ENCODE data around the gene NOC4L. TPM values are rescaled to one million over a fixed set of nuclear protein-coding genes. Genes with fewer than 3 reads are reported as not detected.

NOC4L gene
- total RNA-seq, 1 donor from 2014 or later: 36.4 TPM

DNA sequence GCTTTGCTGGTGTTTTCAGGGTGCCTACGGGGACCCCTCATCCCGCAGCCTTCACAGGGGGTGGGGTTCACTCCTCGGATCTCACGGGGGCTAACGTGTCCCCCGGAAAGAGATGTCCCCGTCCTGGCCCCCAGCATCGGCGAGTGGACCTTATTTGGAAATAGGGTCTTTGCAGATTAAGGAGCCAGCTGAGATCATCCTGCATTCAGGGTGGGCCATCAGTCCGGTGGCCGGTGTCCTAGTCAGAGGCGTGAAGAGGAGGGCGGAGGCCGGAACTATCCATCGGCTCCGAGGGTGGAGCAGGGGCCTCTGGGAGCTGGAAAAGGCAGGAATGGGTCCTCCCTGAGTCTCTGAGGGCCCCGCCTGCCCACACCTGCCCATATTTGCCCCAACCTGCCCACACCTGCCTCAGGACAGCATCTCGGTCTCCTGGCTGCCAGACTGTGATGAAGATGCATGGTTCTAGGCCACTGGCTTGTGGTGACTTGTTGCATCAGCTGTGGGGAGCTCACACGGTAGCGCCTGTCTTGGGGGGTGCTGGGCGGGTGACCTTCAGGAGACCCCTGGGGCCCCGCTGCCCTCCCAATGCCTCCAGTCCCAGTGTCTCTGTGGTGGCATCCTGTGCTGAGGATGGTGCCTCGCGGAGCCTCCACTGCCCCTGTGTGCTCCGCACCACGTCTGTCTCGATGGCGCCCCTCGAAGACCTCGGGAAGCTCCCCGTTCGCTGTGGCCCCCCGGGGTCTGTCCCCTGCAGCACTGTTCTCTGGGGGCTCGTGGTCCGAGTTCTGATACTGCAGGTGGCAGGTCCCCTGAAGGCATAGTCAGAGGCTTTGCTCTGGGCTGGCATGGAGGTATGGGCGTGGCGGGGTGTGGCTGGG is 14.7 kb downstream of the NOC4L start:
- Mint-ChIP-seq H3K4me3 (no peak overlapping the region), H3K9me3 (no peaks in the 10 kb centered on the region), H3K36me3 (ENCODE audit: low read depth) (no peaks in the 10 kb centered on the region), H3K27ac (ENCODE audit: unreplicated experiment) (no peak overlapping the region), H3K27me3 (ENCODE audit: low read depth) (peaks cover 10% of the 10 kb centered on the region), H3K4me1 (no peaks in the 10 kb centered on the region)
- DNase-seq (ENCODE audit: low read depth, low spot score): no peak
- TF ChIP-seq, protein P1, sequence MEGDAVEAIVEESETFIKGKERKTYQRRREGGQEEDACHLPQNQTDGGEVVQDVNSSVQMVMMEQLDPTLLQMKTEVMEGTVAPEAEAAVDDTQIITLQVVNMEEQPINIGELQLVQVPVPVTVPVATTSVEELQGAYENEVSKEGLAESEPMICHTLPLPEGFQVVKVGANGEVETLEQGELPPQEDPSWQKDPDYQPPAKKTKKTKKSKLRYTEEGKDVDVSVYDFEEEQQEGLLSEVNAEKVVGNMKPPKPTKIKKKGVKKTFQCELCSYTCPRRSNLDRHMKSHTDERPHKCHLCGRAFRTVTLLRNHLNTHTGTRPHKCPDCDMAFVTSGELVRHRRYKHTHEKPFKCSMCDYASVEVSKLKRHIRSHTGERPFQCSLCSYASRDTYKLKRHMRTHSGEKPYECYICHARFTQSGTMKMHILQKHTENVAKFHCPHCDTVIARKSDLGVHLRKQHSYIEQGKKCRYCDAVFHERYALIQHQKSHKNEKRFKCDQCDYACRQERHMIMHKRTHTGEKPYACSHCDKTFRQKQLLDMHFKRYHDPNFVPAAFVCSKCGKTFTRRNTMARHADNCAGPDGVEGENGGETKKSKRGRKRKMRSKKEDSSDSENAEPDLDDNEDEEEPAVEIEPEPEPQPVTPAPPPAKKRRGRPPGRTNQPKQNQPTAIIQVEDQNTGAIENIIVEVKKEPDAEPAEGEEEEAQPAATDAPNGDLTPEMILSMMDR (conservative IDR thresholded peaks at IDR 0.05): no peak

DNA sequence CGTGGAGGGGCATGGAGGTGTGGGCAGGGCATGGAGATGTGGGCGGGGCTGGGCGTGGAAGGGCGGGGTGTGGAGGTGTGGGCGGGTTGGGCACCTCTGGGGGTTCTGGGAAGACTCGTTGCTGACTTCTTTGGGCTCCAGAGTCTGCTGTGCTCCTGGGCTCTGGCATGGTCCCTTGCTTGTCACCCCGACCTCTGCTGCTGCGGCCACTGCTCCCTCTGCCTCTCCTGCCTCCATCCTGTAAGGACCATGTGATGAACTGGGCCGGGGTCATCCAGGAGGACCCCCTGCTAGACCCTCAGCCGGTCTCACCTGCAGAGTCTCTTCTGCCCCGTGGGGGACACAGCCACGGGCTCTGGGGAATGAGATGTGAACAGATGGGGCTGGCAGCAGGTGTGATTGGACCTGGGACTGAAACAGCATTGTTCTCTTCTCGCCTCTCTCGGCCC is 15.3 kb downstream of the NOC4L start:
- Mint-ChIP-seq H3K4me1 (no peaks in the 10 kb centered on the region), H3K4me3 (no peak overlapping the region), H3K36me3 (ENCODE audit: low read depth) (no peaks in the 10 kb centered on the region), H3K27me3 (ENCODE audit: low read depth) (peaks cover 17% of the 10 kb centered on the region), H3K27ac (ENCODE audit: unreplicated experiment) (no peak overlapping the region), H3K9me3 (no peaks in the 10 kb centered on the region)
- DNase-seq (ENCODE audit: low read depth, low spot score): no peak
- TF ChIP-seq, protein P1 (conservative IDR thresholded peaks at IDR 0.05): no peak

DNA sequence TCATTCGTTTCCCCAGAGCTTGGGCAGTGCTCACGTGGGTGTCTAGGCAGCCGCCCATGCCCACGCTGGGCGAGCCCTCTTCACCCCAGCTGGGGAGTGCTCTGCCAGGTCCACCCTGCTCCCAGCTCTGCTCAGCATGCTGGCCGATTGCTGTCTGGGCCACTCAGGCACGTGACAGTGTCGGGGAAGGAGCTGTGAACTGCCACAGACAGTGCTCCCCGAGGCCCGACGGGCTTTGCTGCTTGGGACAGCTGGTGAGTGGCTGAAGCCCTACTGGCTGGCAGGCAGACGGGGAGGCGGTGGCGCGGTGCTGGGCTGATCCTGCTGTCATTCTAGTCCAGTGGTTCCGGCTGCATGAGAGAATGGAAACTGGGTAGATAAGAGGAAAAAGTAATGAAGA is 15.8 kb downstream of the NOC4L start:
- Mint-ChIP-seq H3K36me3 (ENCODE audit: low read depth) (no peaks in the 10 kb centered on the region), H3K4me1 (no peaks in the 10 kb centered on the region), H3K4me3 (no peak overlapping the region), H3K9me3 (no peaks in the 10 kb centered on the region), H3K27me3 (ENCODE audit: low read depth) (peaks cover 18% of the 10 kb centered on the region), H3K27ac (ENCODE audit: unreplicated experiment) (no peak overlapping the region)
- DNase-seq (ENCODE audit: low read depth, low spot score): no peak
- TF ChIP-seq, protein P1 (conservative IDR thresholded peaks at IDR 0.05): no peak

GRCh38 chr12:132160601-132161035 is 16.4 kb downstream of the NOC4L start:
- Mint-ChIP-seq H3K4me3 (no peak overlapping the region), H3K4me1 (no peaks in the 10 kb centered on the region), H3K9me3 (no peaks in the 10 kb centered on the region), H3K27me3 (ENCODE audit: low read depth) (peaks cover 18% of the 10 kb centered on the region), H3K27ac (ENCODE audit: unreplicated experiment) (no peak overlapping the region), H3K36me3 (ENCODE audit: low read depth) (no peaks in the 10 kb centered on the region)
- TF ChIP-seq, protein P1 (conservative IDR thresholded peaks at IDR 0.05): no peak
- DNase-seq (ENCODE audit: low read depth, low spot score): no peak

DNA sequence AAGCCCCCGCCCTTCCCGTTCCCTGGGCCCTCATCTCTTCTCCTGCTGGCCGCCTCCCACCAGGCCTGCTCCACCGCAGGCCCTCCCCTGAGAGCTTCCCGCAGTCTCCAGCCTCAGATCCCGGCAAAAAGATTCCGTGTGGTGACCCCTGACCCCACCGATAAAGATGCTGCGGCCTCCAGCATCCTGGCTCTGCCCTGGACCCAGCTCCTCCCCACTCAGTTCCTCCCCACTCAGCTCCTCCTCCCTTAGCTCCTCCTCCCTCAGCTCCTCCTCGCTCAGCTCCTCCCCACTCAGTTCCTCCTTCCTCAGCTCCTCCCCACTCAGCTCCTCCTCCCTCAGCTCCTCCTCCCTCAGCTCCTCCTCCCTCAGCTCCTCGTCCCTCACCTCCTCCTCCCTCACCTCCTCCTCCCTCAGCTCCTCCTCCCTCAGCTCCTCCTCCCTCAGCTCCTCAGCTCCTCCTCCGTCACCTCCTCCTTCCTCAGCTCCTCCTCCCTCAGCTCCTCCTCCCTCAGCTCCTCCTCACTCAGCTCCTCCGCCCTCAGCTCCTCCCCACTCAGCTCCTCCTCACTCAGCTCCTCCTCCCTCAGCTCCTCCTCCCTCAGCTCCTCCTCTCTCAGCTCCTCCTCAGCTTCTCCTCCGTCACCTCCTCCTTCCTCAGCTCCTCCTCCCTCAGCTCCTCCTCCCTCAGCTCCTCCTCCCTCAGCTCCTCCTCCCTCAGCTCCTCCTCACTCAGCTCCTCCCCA is 17.0 kb downstream of the NOC4L start:
- H3K4me1 Mint-ChIP-seq: no peaks in the 10 kb centered on the region
- no peak for DNase-seq (ENCODE audit: low read depth, low spot score)
- peaks cover 3% of the 10 kb centered on the region for H3K9me3 Mint-ChIP-seq
- no peak overlapping the region for H3K27ac Mint-ChIP-seq (ENCODE audit: unreplicated experiment)
- H3K4me3 Mint-ChIP-seq: no peak overlapping the region
- TF ChIP-seq, protein P1 (conservative IDR thresholded peaks at IDR 0.05): no peak
- no peaks in the 10 kb centered on the region for H3K36me3 Mint-ChIP-seq (ENCODE audit: low read depth)
- H3K27me3 Mint-ChIP-seq (ENCODE audit: low read depth): peaks cover 18% of the 10 kb centered on the region

Measured in neural crest cell (in vitro differentiated cells).